Mesenchymal stem cell (in vitro differentiated cells and primary cell): ENCODE data around the gene RANBP1.

Source experiments
- DNase-seq: peaks from one replicate; pipeline ENCODE4 v3.0.0-alpha.2; 2013
- H2AFZ ChIP-seq: one replicate; pipeline ENCODE4 v1.6.1; 2013; ENCODE audit warnings: low read depth, mild to moderate bottlenecking, control low read depth, inconsistent platforms, low read length, moderate library complexity
- H2AK5ac ChIP-seq: 2 replicates; pipeline ENCODE4 v1.6.1; 2013; ENCODE audit warnings: low read length, moderate library complexity, mild to moderate bottlenecking, inconsistent platforms; ENCODE audit not compliant: severe bottlenecking
- H2BK120ac ChIP-seq: one replicate; pipeline ENCODE4 v1.6.1; 2013; ENCODE audit warnings: low read depth, mild to moderate bottlenecking, inconsistent platforms, low read length, moderate library complexity
- H2BK12ac ChIP-seq, 2 experiments: one replicate each; pipeline ENCODE4 v1.6.1; 2013; ENCODE audit warnings: inconsistent platforms in 2 of 2, low read length in 2 of 2, mild to moderate bottlenecking in 2 of 2, moderate library complexity in 2 of 2, control low read depth in 1 of 2
- H2BK15ac ChIP-seq: one replicate; pipeline ENCODE4 v1.6.1; 2013; ENCODE audit warnings: mild to moderate bottlenecking, low read depth, inconsistent platforms; ENCODE audit not compliant: poor library complexity, severe bottlenecking
- H2BK5ac ChIP-seq: 2 replicates; pipeline ENCODE4 v1.6.1; 2013; ENCODE audit warnings: low read depth, mild to moderate bottlenecking, low read length, control low read depth, inconsistent platforms; ENCODE audit not compliant: poor library complexity, severe bottlenecking
- H3K14ac ChIP-seq, 2 experiments: one replicate each; pipeline ENCODE4 v1.6.1; 2013; ENCODE audit warnings: inconsistent platforms in 2 of 2, low read length in 2 of 2, control low read depth in 1 of 2, mild to moderate bottlenecking in 1 of 2, moderate library complexity in 1 of 2
- H3K18ac ChIP-seq, 2 experiments: one replicate each; pipeline ENCODE4 v1.6.1; 2013; ENCODE audit warnings: inconsistent platforms in 2 of 2, low read length in 2 of 2, control low read depth in 1 of 2, low read depth in 1 of 2, mild to moderate bottlenecking in 1 of 2
- H3K23ac ChIP-seq, 2 experiments: one replicate each; pipeline ENCODE4 v1.6.1; 2013; ENCODE audit warnings: inconsistent platforms in 2 of 2, low read length in 2 of 2, mild to moderate bottlenecking in 2 of 2, moderate library complexity in 2 of 2, control low read depth in 1 of 2
- H3K27ac ChIP-seq: 2 replicates; pipeline ENCODE4 v1.5.1; 2013; ENCODE audit warnings: mild to moderate bottlenecking, moderate library complexity, low read length, control low read depth, inconsistent platforms; ENCODE audit not compliant: poor library complexity, severe bottlenecking
- H3K27me3 ChIP-seq, 2 experiments: 2 replicates each; pipeline versions ENCODE4 v1.6.1 to v1.7.0; 2013; ENCODE audit warnings: low read length in 2 of 2, mild to moderate bottlenecking in 2 of 2, moderate library complexity in 2 of 2, control low read depth in 1 of 2, inconsistent platforms in 1 of 2; ENCODE audit not compliant: control insufficient read depth in 1 of 2, insufficient read depth in 1 of 2
- H3K36me3 ChIP-seq, 2 experiments: 2 replicates each; pipeline versions ENCODE4 v1.6.1 to v1.7.0; 2013; ENCODE audit warnings: low read length in 2 of 2, control low read depth in 1 of 2, inconsistent platforms in 1 of 2, low read depth in 1 of 2, mild to moderate bottlenecking in 1 of 2; ENCODE audit not compliant: insufficient read depth in 2 of 2, control insufficient read depth in 1 of 2
- H3K4ac ChIP-seq, 2 experiments: one replicate each; pipeline ENCODE4 v1.6.1; 2013; ENCODE audit warnings: inconsistent platforms in 2 of 2, low read length in 2 of 2, mild to moderate bottlenecking in 2 of 2, moderate library complexity in 2 of 2, control low read depth in 1 of 2, low read depth in 1 of 2
- H3K4me1 ChIP-seq: 2 replicates; pipeline ENCODE4 v1.6.1; 2013; ENCODE audit warnings: low read depth, low read length, control low read depth; ENCODE audit not compliant: control insufficient read depth, insufficient read depth
- H3K4me2 ChIP-seq: 2 replicates; pipeline ENCODE4 v1.6.1; 2013; ENCODE audit warnings: low read length, mild to moderate bottlenecking, inconsistent platforms; ENCODE audit not compliant: poor library complexity, severe bottlenecking
- H3K4me3 ChIP-seq, 2 experiments: 2 replicates each; pipeline versions ENCODE4 v1.5.1 to v1.7.0; 2013; ENCODE audit warnings: low read length in 2 of 2, mild to moderate bottlenecking in 2 of 2, control low read depth in 1 of 2, low read depth in 1 of 2; ENCODE audit not compliant: insufficient read depth in 1 of 2
- H3K79me1 ChIP-seq: replicated peaks from 2 replicates; pipeline ENCODE4 v1.6.1; 2013; ENCODE audit warnings: mild to moderate bottlenecking, control low read depth, low read length, inconsistent platforms; ENCODE audit not compliant: poor library complexity, severe bottlenecking
- H3K9ac ChIP-seq: 2 replicates; pipeline ENCODE4 v1.7.0; 2013; ENCODE audit warnings: mild to moderate bottlenecking, low read length, moderate library complexity
- H3K9me3 ChIP-seq: 2 replicates; pipeline ENCODE4 v1.7.0; 2013; ENCODE audit warnings: mild to moderate bottlenecking, low read length; ENCODE audit not compliant: control insufficient read depth
- H4K8ac ChIP-seq: one replicate; pipeline ENCODE4 v1.6.1; 2013; ENCODE audit warnings: inconsistent platforms, mild to moderate bottlenecking, low read length, moderate library complexity
- H4K91ac ChIP-seq: one replicate; pipeline ENCODE4 v1.6.1; 2013; ENCODE audit warnings: mild to moderate bottlenecking, low read length, inconsistent platforms
- WGBS: methylation state at CpG from one replicate; pipeline ENCODE4 v1.1.7; 2013; ENCODE audit warnings: mixed read lengths; 5-methylcytosine and 5-hydroxymethylcytosine counted together

The RANBP1 gene

DNA sequence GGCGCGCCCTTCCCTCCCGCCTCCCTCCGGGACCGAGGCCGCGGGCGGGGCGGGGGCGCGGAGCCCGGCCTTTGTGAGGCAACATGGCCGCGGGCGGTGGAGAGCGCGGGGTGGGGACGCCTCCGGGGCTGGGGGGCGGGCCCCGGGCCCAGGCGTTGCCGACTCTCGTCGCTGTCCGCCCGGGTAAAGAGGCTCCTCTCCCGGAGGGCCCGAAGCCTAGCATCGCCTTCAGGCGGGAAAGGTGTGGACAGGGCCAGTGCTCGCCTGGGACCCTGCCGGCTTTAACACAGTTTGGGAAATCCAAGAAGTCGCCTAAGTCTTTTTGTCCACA, 35.5 kb upstream of the RANBP1 start:
- H3K9ac ChIP-seq, result peak overlapping the region; percentile 95
- no peaks in the 10 kb centered on the region for H3K9me3 ChIP-seq
- peak overlapping the region; percentile 88 for H2BK15ac ChIP-seq
- DNase-seq, result peak; percentile 77
- H3K27me3 ChIP-seq, result no peaks in the 10 kb centered on the region
- H3K23ac ChIP-seq, result no peak overlapping the region
- H3K4me3 ChIP-seq, result peak overlapping the region; percentile 74 to 92
- peak overlapping the region in 1 of 2 experiments; percentile 89 for H3K4ac ChIP-seq
- peak overlapping the region; percentile 72 for H2AK5ac ChIP-seq
- no peak overlapping the region for H4K8ac ChIP-seq
- H2BK120ac ChIP-seq, result peak overlapping the region; percentile 71
- no peaks in the 10 kb centered on the region for H3K79me1 ChIP-seq
- peak overlapping the region; percentile 16 to 78 for H3K18ac ChIP-seq
- peaks cover 27% of the 10 kb centered on the region for H3K4me1 ChIP-seq
- 1% methylated on average over 31 of the region's 34 CpGs for WGBS
- no peak overlapping the region for H2AFZ ChIP-seq
- peak overlapping the region; percentile 9 for H2BK5ac ChIP-seq
- H3K36me3 ChIP-seq, result peaks cover 4 to 12% of the 10 kb centered on the region in 2 experiments
- peak overlapping the region in 1 of 2 experiments; percentile 68 for H3K14ac ChIP-seq
- H3K27ac ChIP-seq, result peak overlapping the region; percentile 88
- no peak overlapping the region for H4K91ac ChIP-seq
- H3K4me2 ChIP-seq, result peak overlapping the region; percentile 52
- no peak overlapping the region for H2BK12ac ChIP-seq

DNA sequence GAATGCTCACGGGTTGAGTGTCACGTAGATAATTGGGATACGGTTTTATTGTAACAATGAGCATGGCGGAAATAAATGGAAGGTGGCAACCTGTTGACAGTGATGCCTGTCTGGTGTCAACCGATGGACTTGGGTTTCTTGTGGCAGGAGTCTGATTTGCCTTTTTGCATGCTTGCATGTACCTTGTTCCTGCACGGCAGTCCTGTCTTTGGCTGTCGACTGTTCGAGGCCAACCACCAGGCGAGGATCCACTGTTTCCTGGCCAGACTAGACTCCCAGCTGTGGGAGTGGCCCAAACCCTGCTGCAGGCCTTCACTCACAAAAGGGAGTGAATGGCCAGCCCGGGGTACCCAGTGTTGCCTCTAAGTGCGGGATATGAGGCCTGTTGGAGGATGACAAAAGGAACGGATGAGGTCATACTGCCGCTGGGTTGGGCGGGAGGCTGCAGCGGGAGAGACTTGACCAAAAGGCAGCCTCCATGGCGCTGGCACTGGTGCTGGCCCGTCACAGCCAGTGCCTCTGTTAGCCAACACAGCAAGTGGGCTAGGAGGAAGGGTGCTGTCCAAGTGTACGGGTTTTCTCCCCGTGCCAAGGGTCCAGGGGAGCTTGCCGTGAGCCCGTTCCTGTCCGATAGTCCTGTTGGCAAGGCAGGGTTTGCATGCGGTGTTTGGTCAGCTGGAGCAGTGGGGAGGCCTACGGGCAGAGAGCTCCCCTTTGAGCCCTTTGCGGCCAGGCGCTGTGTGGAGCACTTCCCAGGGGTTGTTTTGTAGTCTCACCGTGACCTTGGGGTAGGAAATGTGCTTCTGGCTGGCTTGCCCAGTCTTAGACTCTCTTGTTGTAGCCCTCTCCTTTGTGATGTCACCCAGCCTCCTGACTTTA, 34.9 kb upstream of the RANBP1 start:
- no peaks in the 10 kb centered on the region for H3K27me3 ChIP-seq
- H3K79me1 ChIP-seq, result no peaks in the 10 kb centered on the region
- H2BK15ac ChIP-seq, result no peak overlapping the region
- peak overlapping the region; percentile 52 for H3K4me2 ChIP-seq
- H2BK120ac ChIP-seq, result no peak overlapping the region
- no peak overlapping the region for H4K8ac ChIP-seq
- peak overlapping the region; percentile 88 for H3K27ac ChIP-seq
- peak overlapping the region; percentile 95 for H3K9ac ChIP-seq
- H3K4me3 ChIP-seq, result peak overlapping the region; percentile 74 to 92
- H2AFZ ChIP-seq, result no peak overlapping the region
- H2BK5ac ChIP-seq, result no peak overlapping the region
- peak overlapping the region; percentile 72 for H2AK5ac ChIP-seq
- peaks cover 8 to 17% of the 10 kb centered on the region in 2 experiments for H3K36me3 ChIP-seq
- no peak overlapping the region for H2BK12ac ChIP-seq
- peak overlapping the region in 1 of 2 experiments; percentile 89 for H3K4ac ChIP-seq
- WGBS, result 8% methylated on average over 27 of the region's 27 CpGs
- DNase-seq, result peak; percentile 83
- peaks cover 27% of the 10 kb centered on the region for H3K4me1 ChIP-seq
- peak overlapping the region in 1 of 2 experiments; percentile 96 for H3K23ac ChIP-seq
- no peaks in the 10 kb centered on the region for H3K9me3 ChIP-seq
- H4K91ac ChIP-seq, result no peak overlapping the region
- peak overlapping the region; percentile 16 to 78 for H3K18ac ChIP-seq
- H3K14ac ChIP-seq, result peak overlapping the region in 1 of 2 experiments; percentile 95

DNA sequence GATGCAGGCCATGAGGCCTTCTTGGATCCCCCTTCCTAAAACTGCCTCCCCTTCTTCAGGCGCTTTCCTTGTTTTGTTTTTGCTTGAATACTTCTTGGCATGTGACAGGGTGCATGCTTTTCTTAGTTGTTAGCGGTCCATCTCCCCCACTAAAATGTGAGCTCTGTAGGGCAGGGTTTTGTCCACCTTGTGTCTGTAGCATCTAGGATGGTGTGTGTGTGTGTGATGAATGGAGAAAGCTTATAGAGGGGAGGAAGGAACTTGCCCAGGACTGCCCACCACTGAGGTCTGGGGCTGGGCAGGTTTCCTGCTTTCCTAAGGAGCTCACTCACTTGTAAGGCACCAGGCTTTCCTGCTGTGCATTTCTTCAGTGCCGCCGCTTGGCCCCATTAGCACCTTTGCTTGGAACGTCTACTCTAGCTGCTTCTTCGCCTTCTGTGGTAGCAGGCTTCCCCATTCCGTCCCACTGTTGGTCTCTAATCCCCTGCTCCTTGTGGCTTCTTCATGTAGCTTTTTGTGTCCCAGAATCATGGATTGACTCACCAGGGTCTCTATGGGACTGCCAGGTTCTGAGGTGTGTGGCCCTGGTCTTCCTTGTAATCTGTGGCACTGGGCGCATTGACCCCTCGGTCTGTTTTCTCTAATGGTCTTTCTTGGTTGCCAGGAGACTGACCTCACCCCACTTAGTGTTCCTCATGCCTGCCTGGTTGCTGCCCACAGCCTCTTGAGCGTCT, 32.6 kb upstream of the RANBP1 start:
- Histone ChIP-seq H4K8ac (no peak overlapping the region), H3K36me3 (peaks cover 31 to 40% of the 10 kb centered on the region in 2 experiments), H4K91ac (no peak overlapping the region), H3K9ac (peak overlapping the region; percentile 54), H3K23ac (peak overlapping the region in 1 of 2 experiments; percentile 79), H2BK12ac (no peak overlapping the region), H3K27me3 (no peaks in the 10 kb centered on the region), H3K4me3 (no peak overlapping the region), H3K4me1 (peaks cover 27% of the 10 kb centered on the region), H3K18ac (no peak overlapping the region), H3K4ac (no peak overlapping the region), H2AK5ac (peak overlapping the region; percentile 1), H2BK15ac (no peak overlapping the region), H3K4me2 (no peak overlapping the region), H3K79me1 (peaks cover 15% of the 10 kb centered on the region), H3K9me3 (no peaks in the 10 kb centered on the region), H2AFZ (no peak overlapping the region), H3K27ac (no peak overlapping the region), H2BK120ac (no peak overlapping the region), H3K14ac (peak overlapping the region in 1 of 2 experiments; percentile 68), H2BK5ac (no peak overlapping the region)
- no peak for DNase-seq
- WGBS, result 93% methylated on average over 10 of the region's 10 CpGs
